IMR-90 (cell line): ENCODE results near the gene GALNT6. TPM values are rescaled to one million over a fixed set of nuclear protein-coding genes. Genes with fewer than 3 reads are reported as not detected.

ENCODE experiments used
- ATAC-seq: fragments of 200-7000 bp; cut with Tn5 transposase; 2 replicates; pipeline ENCODE4 v1.9.1; 2020; ENCODE audit warnings: low read depth, mild to moderate bottlenecking, moderate library complexity
- BruUV-seq: library from RNA; stranded (reverse); fragments of 400-500 nt; replicated peaks from 2 replicates; lab custom pipeline; 2021; lab: Mats Ljungman, UMichigan
- CTCF ChIA-PET: fragments of 300-600 bp; formaldehyde crosslinking; extraction: SDS; loops from one replicate; lab custom pipeline; 2021; ENCODE audit warnings: antibody characterized with exemption; lab: Yijun Ruan, JAX
- POLR2A ChIA-PET: fragments of 300-600 bp; sonication (Branson Sonifier 250); formaldehyde crosslinking; loops from one replicate; lab custom pipeline; 2022; ENCODE audit warnings: antibody characterized with exemption; ENCODE audit not compliant: unreplicated experiment; lab: Charles Lee
- DNase-seq: peaks from one replicate; pipeline ENCODE4 v3.0.0; 2013
- H2AFZ ChIP-seq: replicated peaks from 2 replicates; pipeline ENCODE3; 2013; ENCODE audit warnings: low read length, mild to moderate bottlenecking; ENCODE audit not compliant: poor library complexity
- H2AK5ac ChIP-seq: 2 replicates; pipeline ENCODE4 v1.6.1; 2013; ENCODE audit warnings: low read depth, low read length, inconsistent platforms
- H2AK9ac ChIP-seq: replicated peaks from 2 replicates; pipeline ENCODE3; 2013; ENCODE audit warnings: mild to moderate bottlenecking, low read depth, low read length, moderate library complexity; ENCODE audit not compliant: poor library complexity
- H2BK120ac ChIP-seq: 2 replicates; pipeline ENCODE4 v1.6.1; 2013; ENCODE audit warnings: low read depth, low read length, inconsistent platforms
- H2BK15ac ChIP-seq: 3 replicates; pipeline ENCODE4 v1.6.1; 2013; ENCODE audit warnings: low read depth, low read length, inconsistent platforms
- H2BK20ac ChIP-seq: 2 replicates; pipeline ENCODE4 v1.6.1; 2013; ENCODE audit warnings: low read depth, mild to moderate bottlenecking, inconsistent platforms, low read length, moderate library complexity
- H2BK5ac ChIP-seq: 2 replicates; pipeline ENCODE4 v1.6.1; 2013; ENCODE audit warnings: mild to moderate bottlenecking, low read depth, low read length, inconsistent platforms; ENCODE audit not compliant: poor library complexity, severe bottlenecking
- H3K14ac ChIP-seq: replicated peaks from 2 replicates; pipeline ENCODE4 v1.6.1; 2013; ENCODE audit warnings: low read depth, low read length, inconsistent platforms
- H3K18ac ChIP-seq: 2 replicates; pipeline ENCODE4 v1.6.1; 2013; ENCODE audit warnings: low read depth, low read length, control low read depth
- H3K23ac ChIP-seq: 2 replicates; pipeline ENCODE4 v1.6.1; 2013; ENCODE audit warnings: low read depth, low read length, inconsistent platforms
- H3K27ac ChIP-seq: 2 replicates; pipeline ENCODE4 v1.5.1; 2013; ENCODE audit warnings: mild to moderate bottlenecking, control low read depth, low read length; ENCODE audit not compliant: insufficient read depth
- H3K27me3 ChIP-seq: 2 replicates; pipeline ENCODE4 v1.6.1; 2013; ENCODE audit warnings: low read length; ENCODE audit not compliant: control insufficient read depth, insufficient read depth
- H3K36me3 ChIP-seq: 2 replicates; pipeline ENCODE4 v1.6.1; 2013; ENCODE audit warnings: low read length, mixed read lengths; ENCODE audit not compliant: control insufficient read depth, insufficient read depth
- H3K4ac ChIP-seq: 2 replicates; pipeline ENCODE4 v1.6.1; 2013; ENCODE audit warnings: low read depth, low read length, inconsistent platforms
- H3K4me1 ChIP-seq: 2 replicates; pipeline ENCODE4 v1.6.1; 2013; ENCODE audit warnings: low read length, mixed read lengths; ENCODE audit not compliant: control insufficient read depth, insufficient read depth
- H3K4me2 ChIP-seq: 2 replicates; pipeline ENCODE4 v1.6.1; 2013; ENCODE audit warnings: low read depth, mild to moderate bottlenecking, control low read depth, low read length, moderate library complexity
- H3K4me3 ChIP-seq: 2 replicates; pipeline ENCODE4 v1.5.1; 2013; ENCODE audit warnings: low read depth, mild to moderate bottlenecking, control low read depth, low read length, moderate library complexity; ENCODE audit not compliant: insufficient read depth
- H3K56ac ChIP-seq: 2 replicates; pipeline ENCODE4 v1.6.1; 2013; ENCODE audit warnings: low read length, inconsistent platforms; ENCODE audit not compliant: insufficient read depth; ENCODE audit errors: extremely low read depth
- H3K79me1 ChIP-seq, 2 experiments: 2 replicates each; pipeline ENCODE4 v1.6.1; 2013; ENCODE audit warnings: low read length in 2 of 2, inconsistent platforms in 1 of 2, low read depth in 1 of 2
- H3K9ac ChIP-seq: 2 replicates; pipeline ENCODE4 v1.6.1; 2013; ENCODE audit warnings: low read depth, low read length, control low read depth
- H3K9me1 ChIP-seq: 2 replicates; pipeline ENCODE4 v1.6.1; 2013; ENCODE audit warnings: low read length, inconsistent platforms; ENCODE audit not compliant: insufficient read depth
- H3K9me3 ChIP-seq: 2 replicates; pipeline ENCODE4 v1.6.1; 2013; ENCODE audit warnings: low read length; ENCODE audit not compliant: control insufficient read depth, insufficient read depth
- H4K20me1 ChIP-seq: 2 replicates; pipeline ENCODE4 v1.6.1; 2013; ENCODE audit warnings: low read length, inconsistent platforms; ENCODE audit not compliant: insufficient read depth
- H4K5ac ChIP-seq: 2 replicates; pipeline ENCODE4 v1.6.1; 2013; ENCODE audit warnings: mild to moderate bottlenecking, low read depth, low read length, control low read depth
- H4K8ac ChIP-seq, 2 experiments: 2 replicates each; pipeline ENCODE4 v1.6.1; 2013; ENCODE audit warnings: low read depth in 2 of 2, low read length in 2 of 2, control low read depth in 1 of 2, inconsistent platforms in 1 of 2
- H4K91ac ChIP-seq: 2 replicates; pipeline ENCODE4 v1.6.1; 2013; ENCODE audit warnings: low read depth, low read length, inconsistent platforms; ENCODE audit not compliant: insufficient read depth
- BHLHE40 ChIP-seq: fragments of 150-350 bp; IDR thresholded peaks from 2 replicates; pipeline ENCODE4 v1.6.1; 2016; ENCODE audit warnings: mild to moderate bottlenecking, low read depth, low read length
- CEBPB ChIP-seq: IDR thresholded peaks from 2 replicates; pipeline ENCODE4 v1.6.1; 2012; ENCODE audit warnings: low read depth, low read length, improper control_type of control experiment
- CHD1 ChIP-seq: IDR thresholded peaks from 2 replicates; pipeline ENCODE4 v1.6.1; 2012; ENCODE audit warnings: low read depth, low read length, improper control_type of control experiment
- CTCF ChIP-seq: conservative IDR thresholded peaks from 2 replicates; pipeline ENCODE4 v1.5.1; 2012; ENCODE audit warnings: mild to moderate bottlenecking, low read depth, low read length, improper control_type of control experiment
- ELK1 ChIP-seq: fragments of 150-350 bp; IDR thresholded peaks from 2 replicates; pipeline ENCODE4 v1.6.1; 2016; ENCODE audit warnings: low read depth, mild to moderate bottlenecking, low read length, moderate library complexity, borderline replicate concordance
- FOS ChIP-seq: fragments of 150-350 bp; IDR thresholded peaks from 2 replicates; pipeline ENCODE4 v1.6.1; 2016; ENCODE audit warnings: low read depth, low read length
- MAFK ChIP-seq: IDR thresholded peaks from 2 replicates; pipeline ENCODE4 v1.6.1; 2012; ENCODE audit warnings: low read depth, low read length, improper control_type of control experiment
- MAZ ChIP-seq: IDR thresholded peaks from 2 replicates; pipeline ENCODE4 v1.6.1; 2012; ENCODE audit warnings: low read depth, mild to moderate bottlenecking, low read length, improper control_type of control experiment, moderate library complexity, borderline replicate concordance
- MXI1 ChIP-seq: IDR thresholded peaks from 2 replicates; pipeline ENCODE4 v1.6.1; 2012; ENCODE audit warnings: low read depth, mild to moderate bottlenecking, low read length, moderate library complexity, borderline replicate concordance
- NFE2L2 ChIP-seq: fragments of 150-350 bp; IDR thresholded peaks from 2 replicates; pipeline ENCODE4 v1.6.1; 2016; ENCODE audit warnings: low read depth, mild to moderate bottlenecking, low read length
- POLR2A ChIP-seq: IDR thresholded peaks from 2 replicates; pipeline ENCODE4 v1.6.1; 2012; ENCODE audit warnings: mild to moderate bottlenecking, low read depth, low read length
- RAD21 ChIP-seq: IDR thresholded peaks from 2 replicates; pipeline ENCODE4 v1.6.1; 2012; ENCODE audit warnings: low read length, improper control_type of control experiment
- RCOR1 ChIP-seq: IDR thresholded peaks from 2 replicates; pipeline ENCODE4 v1.6.1; 2012; ENCODE audit warnings: mild to moderate bottlenecking, low read length, improper control_type of control experiment; ENCODE audit not compliant: insufficient replicate concordance
- RFX5 ChIP-seq: IDR thresholded peaks from 2 replicates; pipeline ENCODE4 v1.8.0; 2012; ENCODE audit warnings: low read depth, mild to moderate bottlenecking, low read length, moderate library complexity
- SMC3 ChIP-seq: fragments of 150-350 bp; IDR thresholded peaks from 2 replicates; pipeline ENCODE4 v1.6.1; 2016; ENCODE audit warnings: low read depth, mild to moderate bottlenecking, antibody characterized with exemption, low read length, moderate library complexity
- USF2 ChIP-seq: fragments of 150-350 bp; IDR thresholded peaks from 2 replicates; pipeline ENCODE4 v1.6.1; 2017; ENCODE audit warnings: mild to moderate bottlenecking, antibody characterized with exemption, low read length, low read depth
- WGBS, 2 experiments: methylation state at CpG; one replicate each; pipeline versions ENCODE4 v1.1.5 to v1.1.7; 2013; ENCODE audit warnings: missing lambda C conversion rate in 2 of 2; ENCODE audit not compliant: insufficient read length in 1 of 2; ENCODE audit errors: extremely low coverage in 2 of 2; 5-methylcytosine and 5-hydroxymethylcytosine counted together
- dilution Hi-C: fragments of 300-500 bp; cut with HindIII; formaldehyde crosslinking; loops from one replicate; pipeline ENCODE4 v1.14.3; 2018; ENCODE audit warnings: low sequenced_read_pairs; ENCODE audit not compliant: unreplicated experiment
- in situ Hi-C: fragments of 300-500 bp; cut with MboI; formaldehyde crosslinking; loops from 3 replicates; pipeline ENCODE4 v1.14.3; 2019; ENCODE audit warnings: low sequenced_read_pairs, inconsistent platforms, mixed read lengths
- intact Hi-C: fragments of 100-400 bp; cut with micrococcal nuclease; formaldehyde crosslinking; loops from 2 replicates; pipeline ENCODE4 v1.10.0; 2022
- polyA plus RNA-seq, 3 experiments: library from polyadenylated mRNA; depleted of rRNA; stranded (reverse); fragments of >200 nt; gene quantifications; 2 replicates each; pipeline ENCODE4 v1.2.3, GENCODE V29; 2012; ENCODE audit warnings: low replicate concordance in 1 of 3
- total RNA-seq: library from RNA; depleted of rRNA; stranded (reverse); fragments of >200 nt; gene quantifications from 2 replicates; pipeline ENCODE4 v1.2.3, GENCODE V29; 2012

Gene GALNT6
- total and polyA plus RNA-seq, 2 of the 4 experiments (the other 2 are of a cell fraction) = 17.1 to 23.7 TPM

- Histone ChIP-seq H3K4ac (no peak overlapping the region), H3K27ac (no peak overlapping the region), H3K27me3 (peaks cover 8% of the 10 kb centered on the region), H2AK5ac (no peak overlapping the region), H3K9me3 (no peaks in the 10 kb centered on the region), H4K8ac (no peak overlapping the region), H2AFZ (no peak overlapping the region), H3K79me1 (no peaks in the 10 kb centered on the region), H3K36me3 (no peaks in the 10 kb centered on the region), H3K4me2 (no peak overlapping the region), H2BK120ac (no peak overlapping the region), H2AK9ac (no peak overlapping the region), H3K18ac (no peak overlapping the region), H3K4me1 (peaks cover 2% of the 10 kb centered on the region; the same call in 1 of the 2 replicates), H2BK15ac (no peak overlapping the region), H3K23ac (no peak overlapping the region), H4K5ac (no peak overlapping the region), H4K91ac (no peak overlapping the region), H3K4me3 (no peak overlapping the region), H2BK20ac (no peak overlapping the region), H3K14ac (no peak overlapping the region), H3K56ac (no peak overlapping the region), H3K9me1 (0 out of 2 replicates have a peak, but pooled peaks cover 4% of the 10 kb centered on the region), H2BK5ac (no peak overlapping the region), H3K9ac (no peak overlapping the region), H4K20me1 (no peaks in the 10 kb centered on the region)
- dilution Hi-C loops (no loop called here), in situ Hi-C loops (no loop called here), intact Hi-C loops (no loop called here)
- 100% methylated on average over 2 of the region's 5 CpGs; no CpG with 5 or more reads in 1 of the 2 experiments for WGBS, 2 experiments
- BruUV-seq = no TSS peak
- ATAC-seq (no peak), DNase-seq (no peak)
- CTCF ChIA-PET = interaction anchor here (1.0 kb wide), 2 partner anchors 35 to 54 kb away, joined by 3 read pairs; no protein-coding TSS in a partner anchor
- TF ChIP-seq CEBPB (no peak), SMC3 (no peak), RFX5 (no peak), CHD1 (no peak), POLR2A (no peak), USF2 (no peak), MAFK (no peak), MXI1 (no peak), ELK1 (no peak), RAD21 (no peak), RCOR1 (no peak), NFE2L2 (no peak), BHLHE40 (no peak), CTCF (no peak), MAZ (no peak), FOS (no peak)
- POLR2A ChIA-PET = no interaction called here
Observed at GRCh38 chr12:51306507-51306906, 84.7 kb downstream of the GALNT6 start.
